Suprapubic skin (tissue), 4 donors: ENCODE data around the gene PPP1R3D. TPM values are rescaled to one million over a fixed set of nuclear protein-coding genes. Genes with fewer than 3 reads are reported as not detected.

Experiments
- total RNA-seq, 4 donors: library from RNA; depleted of rRNA; stranded (reverse); fragments of >200 nt; gene quantifications; one replicate each; pipeline ENCODE4 v1.1.0, GENCODE V29; 2016

The PPP1R3D gene
- total RNA-seq, 4 donors from 2014 or later = 7.3 to 16.9 (median 12.8) TPM

Other genes starting within 250 kb of the PPP1R3D start
- 1 to 10 TPM; 1.8 to 5.0 (median 4.4) TPM for gene SYCP2, start 6.7 kb downstream of the PPP1R3D start, total RNA-seq
- 10 to 100 TPM in 1 of 4 donors, 1 to 10 TPM in 3; 2.8 to 12.9 (median 6.0) TPM for gene FAM217B, start 84 bp upstream of the PPP1R3D start, total RNA-seq
- 1 to 10 TPM; 1.4 to 2.2 (median 2.0) TPM for gene CDH26, start 18.1 kb upstream of the PPP1R3D start, total RNA-seq